ENCODE measurements around the gene UBE2R2.

UBE2R2 gene

GRCh38 chr9:33880211-33881089 lies 63.5 kb downstream of the UBE2R2 start:
- H3K4me3 ChIP-seq (ENCODE audit: low read depth, low read length), result no peak overlapping the region

DNA sequence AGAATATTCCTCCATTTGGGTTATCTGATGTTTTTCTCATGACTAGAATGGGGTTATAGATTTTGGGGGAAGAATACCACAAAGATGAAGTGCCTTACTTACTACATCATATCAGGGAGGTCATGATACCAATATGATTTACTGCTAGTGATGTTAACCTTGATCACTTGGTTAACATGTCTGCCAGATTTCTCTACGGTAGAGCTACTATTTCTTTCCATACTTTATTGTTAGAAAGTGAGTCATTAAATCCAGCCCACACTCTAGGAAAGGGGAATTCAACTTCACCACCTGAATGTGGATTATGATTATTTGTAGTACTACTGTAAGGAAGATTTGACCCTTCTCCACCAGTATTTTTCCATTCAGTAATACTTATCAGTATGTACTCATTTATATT lies 64.7 kb downstream of the UBE2R2 start:
- no peak overlapping the region for H3K4me3 ChIP-seq (ENCODE audit: low read depth, low read length)

DNA sequence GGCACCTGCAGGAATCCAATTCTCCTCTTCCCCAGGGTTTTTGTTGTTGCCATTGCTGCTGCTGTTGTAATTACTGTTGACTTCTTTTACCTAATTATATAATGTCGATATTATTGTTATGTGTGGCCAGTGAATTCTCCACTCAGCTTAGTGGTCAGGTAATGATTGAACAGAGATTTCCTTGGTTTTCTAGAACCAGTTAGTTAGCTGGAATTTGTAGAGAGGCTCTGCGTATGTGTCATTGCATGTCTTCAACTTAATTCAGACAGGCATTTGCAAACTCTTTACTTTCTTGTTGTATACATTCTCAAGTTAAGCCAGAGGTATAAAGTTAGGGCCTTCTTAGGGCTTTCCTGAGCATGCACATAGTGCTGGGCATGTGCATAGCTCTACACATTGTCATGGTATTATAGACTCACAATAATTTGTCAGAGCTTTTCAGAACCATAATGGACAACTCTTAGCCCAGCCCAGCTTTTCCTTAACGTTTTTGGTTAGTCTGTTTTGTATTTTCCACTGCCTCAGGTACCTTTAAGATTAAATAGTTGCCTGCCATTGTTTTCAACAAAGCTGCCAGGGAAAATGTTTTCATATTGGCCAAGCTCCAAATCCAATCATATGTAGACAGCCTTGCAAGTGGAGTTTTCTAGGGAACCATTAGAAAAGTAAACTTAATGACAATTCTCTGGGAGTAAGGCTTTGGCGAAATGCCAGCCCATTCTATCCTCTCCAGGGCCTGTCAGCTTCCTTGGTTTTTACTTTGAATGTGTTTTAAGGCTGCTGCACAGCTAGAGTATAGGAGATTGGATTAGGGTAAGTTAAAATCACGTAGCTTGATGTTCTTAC lies 68.1 kb downstream of the UBE2R2 start:
- no peak overlapping the region for H3K4me3 ChIP-seq (ENCODE audit: low read depth, low read length)

DNA sequence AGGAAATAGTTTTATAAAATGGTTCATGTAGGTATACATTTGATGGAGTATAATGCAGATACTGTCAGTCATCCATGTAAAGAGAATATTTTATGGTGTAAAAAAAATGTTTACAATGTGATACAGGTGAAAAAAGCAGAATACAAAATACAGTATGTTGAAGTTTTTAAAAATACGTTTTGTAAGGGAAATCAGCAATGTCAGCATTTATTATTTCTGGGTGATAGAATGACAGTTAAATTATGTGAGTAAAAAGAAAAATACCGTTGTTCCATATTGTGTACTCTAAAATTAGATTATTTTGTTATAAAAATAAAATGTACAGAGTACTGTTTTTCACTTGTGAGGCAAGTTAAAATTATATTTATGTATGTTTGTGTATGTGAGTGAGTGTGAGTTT lies 69.0 kb downstream of the UBE2R2 start:
- H3K4me3 ChIP-seq (ENCODE audit: low read depth, low read length), result no peak overlapping the region

- no peak overlapping the region for H3K4me3 ChIP-seq (ENCODE audit: low read depth, low read length)
These were observed 76.9 kb downstream of the UBE2R2 start for GRCh38 chr9:33893861-33894260.

GRCh38 chr9:33894316-33894715 lies 77.4 kb downstream of the UBE2R2 start:
- no peak overlapping the region for H3K4me3 ChIP-seq (ENCODE audit: low read depth, low read length)

- H3K4me3 ChIP-seq (ENCODE audit: low read depth, low read length), result no peak overlapping the region
These were observed 86.3 kb downstream of the UBE2R2 start for GRCh38 chr9:33903157-33903780.

DNA sequence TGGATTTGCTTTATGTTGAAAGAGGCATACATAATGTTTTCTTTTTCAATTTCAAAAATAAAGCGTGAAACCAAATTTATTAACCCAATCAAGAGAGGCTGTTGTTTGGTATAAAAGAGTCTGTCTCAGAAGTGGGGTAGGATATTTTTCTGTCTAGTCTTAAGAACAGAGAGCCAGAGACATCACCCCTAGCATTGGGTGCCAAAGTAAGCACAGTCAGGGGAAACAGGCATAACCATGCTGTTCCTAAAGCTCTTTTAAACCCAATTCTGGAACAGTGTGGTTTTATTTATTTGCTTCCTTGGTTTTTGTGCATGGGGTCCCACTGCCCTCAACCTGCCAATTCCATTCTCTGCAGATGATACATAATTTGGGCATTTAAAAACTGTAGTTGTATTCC lies 88.2 kb downstream of the UBE2R2 start:
- H3K4me3 ChIP-seq (ENCODE audit: low read depth, low read length), result no peak overlapping the region

DNA sequence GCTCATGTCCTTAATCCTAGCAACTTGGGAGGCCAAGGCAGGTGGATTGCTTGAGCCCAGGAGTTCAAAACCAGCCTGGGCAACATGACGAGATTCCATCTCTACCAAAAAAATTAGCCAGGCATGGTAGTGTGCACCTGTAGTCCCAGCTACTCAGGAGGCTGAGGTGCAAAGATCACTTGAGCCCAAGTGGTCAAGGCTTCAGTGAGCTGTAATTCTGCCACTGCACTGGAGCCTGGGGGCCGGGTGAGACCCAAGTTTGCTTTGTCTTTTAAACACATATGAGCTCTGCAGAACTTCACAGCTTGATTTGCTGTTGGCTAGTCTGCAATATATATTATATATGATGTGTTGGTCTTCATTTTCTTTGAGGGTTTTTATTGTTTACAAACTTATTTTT lies 89.8 kb downstream of the UBE2R2 start:
- H3K4me3 ChIP-seq (ENCODE audit: low read depth, low read length), result no peak overlapping the region

GRCh38 chr9:33907347-33907746 lies 90.4 kb downstream of the UBE2R2 start:
- no peak overlapping the region for H3K4me3 ChIP-seq (ENCODE audit: low read depth, low read length)

GRCh38 chr9:33908114-33908513 lies 91.2 kb downstream of the UBE2R2 start:
- H3K4me3 ChIP-seq (ENCODE audit: low read depth, low read length), result no peak overlapping the region

DNA sequence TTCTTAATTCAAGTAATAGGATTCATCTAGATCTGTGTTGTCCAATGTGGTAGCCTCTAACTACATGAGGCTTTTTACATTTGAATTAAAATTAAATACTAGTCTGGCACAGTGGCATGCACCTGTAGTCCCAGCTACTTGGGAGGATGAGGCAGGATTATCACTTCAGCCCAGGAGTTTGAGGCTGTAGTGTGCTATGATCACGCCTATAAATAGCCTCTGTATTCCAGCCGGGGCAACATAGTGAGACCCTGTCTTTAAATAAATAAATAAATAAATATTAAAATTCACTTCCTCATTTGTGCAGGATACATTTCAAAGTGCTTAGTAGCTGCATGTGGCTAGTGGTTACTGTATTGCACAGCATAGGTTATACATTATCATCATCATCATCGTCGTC lies 91.8 kb downstream of the UBE2R2 start:
- no peak overlapping the region for H3K4me3 ChIP-seq (ENCODE audit: low read depth, low read length)

GRCh38 chr9:33913541-33913940 lies 96.6 kb downstream of the UBE2R2 start:
- H3K4me3 ChIP-seq (ENCODE audit: low read depth, low read length), result no peak overlapping the region

DNA sequence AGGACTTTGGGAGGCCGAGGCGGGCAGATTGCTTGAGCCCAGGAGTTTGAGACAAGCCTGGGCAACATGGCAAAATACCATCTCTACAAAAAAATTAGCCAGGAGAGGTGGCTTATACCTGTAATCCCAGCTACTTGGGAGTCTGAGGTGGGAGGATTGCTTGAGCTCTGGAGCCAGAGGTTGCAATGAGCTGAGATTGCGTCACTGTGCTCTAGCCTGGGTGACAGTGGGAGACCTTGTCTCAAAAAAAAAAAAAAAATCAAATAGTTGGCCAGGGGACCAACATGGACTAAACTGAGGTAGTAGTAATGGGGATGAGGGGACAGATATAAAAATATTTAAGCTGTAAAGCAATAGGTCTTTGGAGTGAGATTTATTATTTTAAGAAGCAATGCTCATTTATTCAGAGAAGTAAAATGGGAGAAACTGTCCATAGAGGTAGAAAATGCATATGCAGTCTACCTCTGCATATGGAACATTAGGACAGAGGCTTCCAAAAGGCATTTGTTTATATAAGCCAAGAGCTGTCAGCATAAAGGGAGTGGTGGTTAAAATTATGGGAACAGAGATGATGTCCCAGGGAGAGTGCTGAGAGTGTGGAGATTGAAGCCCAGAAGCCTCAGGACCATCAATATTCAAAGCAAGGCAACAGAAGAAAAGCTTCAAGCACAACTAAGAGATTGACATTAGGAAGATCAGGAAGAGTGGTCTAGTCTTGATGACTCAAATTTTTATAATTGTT lies 98.1 kb downstream of the UBE2R2 start:
- H3K4me3 ChIP-seq (ENCODE audit: low read depth, low read length), result no peak overlapping the region

DNA sequence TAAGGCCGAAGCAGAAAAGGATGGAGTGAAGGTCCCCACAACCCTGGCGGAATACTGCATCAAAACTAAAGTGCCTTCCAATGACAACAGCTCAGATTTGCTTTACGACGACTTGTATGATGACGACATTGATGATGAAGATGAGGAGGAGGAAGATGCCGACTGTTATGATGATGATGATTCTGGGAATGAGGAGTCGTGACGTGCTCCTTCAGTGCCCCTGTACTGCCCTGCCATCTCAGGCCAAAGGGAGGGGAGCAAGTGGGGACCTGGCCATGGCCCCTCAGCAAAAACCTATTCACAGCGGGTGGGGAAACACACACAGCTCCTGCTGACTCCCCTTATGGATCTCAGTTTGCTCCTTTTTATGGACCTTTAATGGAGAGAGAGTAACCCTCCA lies 100.1 kb downstream of the UBE2R2 start:
- H3K4me3 ChIP-seq (ENCODE audit: low read depth, low read length), result no peak overlapping the region

DNA sequence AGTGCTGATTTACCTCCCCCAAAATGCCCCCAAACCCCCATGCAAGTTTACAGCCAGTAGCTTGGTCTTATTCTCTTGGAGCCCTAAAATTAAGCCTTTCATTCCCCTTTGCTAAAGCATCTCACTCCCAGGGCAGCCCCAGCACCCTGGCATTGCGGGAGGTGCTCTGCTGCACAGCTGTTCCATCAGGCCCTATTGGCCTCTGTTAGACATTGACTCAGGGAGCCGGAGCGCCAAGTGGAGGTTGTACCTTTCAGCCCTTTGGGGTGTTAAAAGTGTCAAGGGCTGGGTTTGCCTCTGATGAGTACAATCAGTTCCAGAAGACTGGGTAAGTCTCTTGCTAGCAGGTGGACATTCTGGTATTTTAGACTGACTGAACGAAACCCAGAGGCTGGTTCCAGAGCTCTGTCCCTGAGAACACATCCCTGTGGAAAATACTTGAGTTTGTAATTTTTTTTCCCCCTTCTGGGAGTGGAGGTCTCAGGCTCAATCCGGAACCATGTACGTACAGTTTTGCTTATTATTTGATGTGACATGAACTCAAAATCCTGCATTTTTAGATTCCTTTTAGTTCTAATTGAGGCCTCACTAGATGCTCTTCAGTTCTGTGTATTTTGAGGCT lies 102.4 kb downstream of the UBE2R2 start:
- no peak overlapping the region for H3K4me3 ChIP-seq (ENCODE audit: low read depth, low read length)

- H3K4me3 ChIP-seq (ENCODE audit: low read depth, low read length), result no peak overlapping the region
These were observed 105.3 kb downstream of the UBE2R2 start for GRCh38 chr9:33921967-33922895.

DNA sequence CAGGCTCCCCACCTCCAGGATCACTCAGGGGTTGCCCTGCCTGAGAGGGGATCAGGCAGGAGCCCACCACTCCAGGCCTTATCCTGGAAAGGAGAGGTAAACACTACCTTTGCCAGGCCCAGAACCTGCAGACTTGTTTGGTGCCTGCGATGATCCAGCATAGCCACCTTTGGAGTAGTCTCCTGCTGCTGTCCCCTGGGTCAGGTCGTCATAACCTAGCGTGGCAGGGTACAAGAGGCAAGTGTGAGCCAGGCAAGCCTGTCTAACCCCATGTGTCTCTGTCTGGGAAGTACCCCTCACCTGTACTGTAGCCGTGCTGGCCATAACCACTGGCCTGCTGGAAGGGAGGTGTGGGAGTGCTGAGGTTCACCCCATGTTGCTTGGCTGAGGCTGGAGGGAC lies 106.1 kb downstream of the UBE2R2 start:
- no peak overlapping the region for H3K4me3 ChIP-seq (ENCODE audit: low read depth, low read length)

- H3K4me3 ChIP-seq (ENCODE audit: low read depth, low read length), result no peak overlapping the region
These were observed 107.2 kb downstream of the UBE2R2 start for GRCh38 chr9:33923998-33924701.

Measured in iPS-11a (cell line).